Measurements from ENCODE around the gene UNC13A. TPM values are rescaled to one million over a fixed set of nuclear protein-coding genes. Genes with fewer than 3 reads are reported as not detected.

UNC13A gene
- total RNA-seq, 2 experiments from 2014 or later = 0.02 TPM

DNA sequence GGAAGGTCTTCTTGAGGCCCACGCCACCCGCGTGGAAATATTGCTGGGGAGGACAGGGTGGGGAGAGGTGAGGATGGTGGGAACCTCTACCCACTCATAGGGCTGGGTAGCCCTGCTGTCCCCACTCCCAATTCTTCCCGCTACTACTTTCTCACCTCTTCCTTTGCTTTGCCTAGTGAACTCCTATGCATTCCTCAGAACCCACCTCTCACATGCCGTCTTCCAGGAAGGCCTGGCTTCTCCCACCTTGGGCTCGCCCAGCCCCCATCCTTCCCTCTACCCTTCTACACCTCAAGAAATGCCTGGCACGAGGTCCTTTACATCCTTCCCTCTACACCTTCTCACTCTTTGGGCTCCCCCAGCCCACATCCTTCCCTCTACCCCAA is 70.4 kb downstream of the UNC13A start:
- CTCF ChIA-PET = no interaction called here
- Mint-ChIP-seq H3K4me1 (ENCODE audit: low read depth) (peaks cover 5% of the 10 kb centered on the region), H3K4me3 (no peak overlapping the region), H3K27ac (no peak overlapping the region), H3K36me3 (no peaks in the 10 kb centered on the region), H3K9me3 (peaks cover 5% of the 10 kb centered on the region), H3K27me3 (peaks cover 23% of the 10 kb centered on the region)
- intact Hi-C loops (cut with micrococcal nuclease) = no loop called here
- DNase-seq = no peak
- POLR2A ChIA-PET = interaction anchor here (0.6 kb wide), 1 partner anchor 309 kb away, joined by 3 read pairs; no protein-coding TSS in a partner anchor

DNA sequence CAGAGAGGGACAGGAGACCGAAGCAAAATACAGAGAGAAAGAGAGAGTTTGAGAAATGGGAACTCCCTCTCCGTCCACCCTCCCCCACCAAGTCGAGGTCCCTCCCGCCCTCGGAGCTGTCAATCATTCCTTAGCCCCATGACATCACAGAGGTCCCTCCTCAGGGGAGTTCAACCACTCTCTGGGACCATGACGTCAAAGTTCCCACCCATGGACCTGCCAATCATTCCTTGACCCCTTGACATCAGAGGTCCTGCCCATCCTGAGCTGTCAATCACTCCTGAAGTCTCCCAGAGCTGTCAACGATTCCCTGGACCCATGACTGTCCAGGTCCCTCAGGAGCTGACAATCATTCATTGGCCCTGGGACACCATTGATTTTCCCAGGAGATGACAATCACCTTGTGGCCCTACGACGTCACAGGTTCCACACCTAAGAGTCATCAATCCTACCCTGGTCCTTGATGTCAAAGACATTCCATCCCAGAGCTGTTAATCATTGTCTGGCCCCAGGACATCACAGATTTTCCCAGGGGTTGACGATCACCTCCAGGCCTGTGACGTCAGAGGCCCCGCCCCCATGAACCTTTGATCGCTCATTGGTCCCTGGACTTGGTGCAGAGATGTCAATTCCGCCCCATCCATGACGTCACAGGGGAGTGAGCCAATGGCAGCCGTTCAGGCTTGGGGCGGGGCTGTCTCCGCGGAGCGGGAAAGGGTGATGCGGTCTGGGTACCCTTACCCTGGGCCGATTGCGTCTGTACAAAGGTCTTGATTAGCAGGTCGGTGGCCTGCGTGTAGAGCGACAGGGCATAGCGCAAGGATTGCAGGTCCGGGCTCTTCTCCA is 71.0 kb downstream of the UNC13A start:
- Mint-ChIP-seq H3K4me1 (ENCODE audit: low read depth) (peaks cover 3% of the 10 kb centered on the region), H3K36me3 (no peaks in the 10 kb centered on the region), H3K27ac (no peak overlapping the region), H3K9me3 (peaks cover 5% of the 10 kb centered on the region), H3K27me3 (peaks cover 23% of the 10 kb centered on the region), H3K4me3 (no peak overlapping the region)
- intact Hi-C loops (cut with micrococcal nuclease) = no loop called here
- ChIA-PET POLR2A (interaction anchor here (0.6 kb wide), 1 partner anchor 266 kb away, joined by 3 read pairs; no protein-coding TSS in a partner anchor), CTCF (interaction anchor here (1.1 kb wide), 1 partner anchor 11 kb away, joined by 3 read pairs; no protein-coding TSS in a partner anchor)
- DNase-seq = peak; percentile 33

DNA sequence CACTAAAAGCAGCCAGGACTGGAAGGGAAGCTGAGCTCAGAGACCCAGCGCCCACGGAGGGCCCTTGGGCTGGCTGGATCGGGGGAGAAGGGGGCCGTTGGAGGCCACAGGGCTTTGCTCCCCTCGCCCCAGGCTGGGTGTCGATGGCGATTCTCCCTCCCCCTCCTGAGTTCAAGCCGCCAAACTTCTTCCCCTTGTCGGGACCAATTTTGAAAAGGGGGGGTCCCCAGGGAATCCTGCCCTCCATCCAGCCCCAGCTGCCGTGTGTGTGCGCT is 71.5 kb downstream of the UNC13A start:
- Mint-ChIP-seq H3K4me3 (no peak overlapping the region), H3K4me1 (ENCODE audit: low read depth) (peaks cover 3% of the 10 kb centered on the region), H3K27me3 (peaks cover 23% of the 10 kb centered on the region), H3K27ac (no peak overlapping the region), H3K9me3 (peaks cover 2% of the 10 kb centered on the region), H3K36me3 (no peaks in the 10 kb centered on the region)
- POLR2A ChIA-PET = interaction anchor here (0.6 kb wide), 1 partner anchor 266 kb away, joined by 3 read pairs; no protein-coding TSS in a partner anchor
- CTCF ChIA-PET = interaction anchor here (1.1 kb wide), 1 partner anchor 11 kb away, joined by 3 read pairs; no protein-coding TSS in a partner anchor
- intact Hi-C loops (cut with micrococcal nuclease) = no loop called here
- DNase-seq = no peak

GRCh38 chr19:17615889-17616685 is 72.1 kb downstream of the UNC13A start:
- Mint-ChIP-seq H3K9me3 (no peaks in the 10 kb centered on the region), H3K27me3 (peaks cover 23% of the 10 kb centered on the region), H3K4me3 (no peak overlapping the region), H3K4me1 (ENCODE audit: low read depth) (peaks cover 3% of the 10 kb centered on the region), H3K36me3 (no peaks in the 10 kb centered on the region), H3K27ac (no peak overlapping the region)
- CTCF ChIA-PET = no interaction called here
- POLR2A ChIA-PET = interaction anchor here (1.2 kb wide), 1 partner anchor 12 kb away, joined by 4 read pairs; no protein-coding TSS in a partner anchor
- intact Hi-C loops (cut with micrococcal nuclease) = no loop called here
- no peak for DNase-seq

DNA sequence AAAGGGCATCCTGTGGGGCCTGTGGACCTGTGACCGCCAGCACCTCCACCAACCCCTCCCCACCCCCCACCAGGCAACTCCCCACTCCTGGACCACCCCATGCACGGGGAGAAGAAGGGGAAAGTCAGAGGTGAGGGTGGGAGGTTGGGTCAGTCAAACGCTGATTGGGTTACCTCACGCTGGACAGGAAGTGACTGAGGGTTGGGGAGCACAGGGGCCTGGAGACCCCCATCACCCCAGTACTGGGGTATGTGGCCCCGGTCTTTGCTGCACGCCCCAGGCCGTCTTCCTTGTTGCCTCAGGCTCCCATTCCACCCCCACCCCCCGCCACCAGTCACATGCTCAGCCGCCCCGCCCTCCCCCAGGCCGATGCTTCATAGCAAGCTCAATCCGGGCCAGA is 73.7 kb downstream of the UNC13A start:
- CTCF ChIA-PET = no interaction called here
- intact Hi-C loops (cut with micrococcal nuclease) = no loop called here
- peaks cover 20% of the 10 kb centered on the region for H3K27me3 Mint-ChIP-seq
- POLR2A ChIA-PET = no interaction called here
- DNase-seq = no peak
- H3K27ac Mint-ChIP-seq = no peak overlapping the region
- no peak overlapping the region for H3K4me3 Mint-ChIP-seq
- H3K36me3 Mint-ChIP-seq = no peaks in the 10 kb centered on the region
- no peaks in the 10 kb centered on the region for H3K9me3 Mint-ChIP-seq
- H3K4me1 Mint-ChIP-seq (ENCODE audit: low read depth) = peaks cover 3% of the 10 kb centered on the region

- no peak overlapping the region for H3K4me3 Mint-ChIP-seq
- intact Hi-C loops (cut with micrococcal nuclease) = no loop called here
- CTCF ChIA-PET = interaction anchor here (1.4 to 2.5 kb wide), 2 partner anchors 10 to 38 kb away, joined by 5 to 12 read pairs; no protein-coding TSS in a partner anchor
- no peak for DNase-seq
- no peak overlapping the region for H3K27ac Mint-ChIP-seq
- H3K36me3 Mint-ChIP-seq = no peaks in the 10 kb centered on the region
- POLR2A ChIA-PET = no interaction called here
- H3K9me3 Mint-ChIP-seq = no peaks in the 10 kb centered on the region
- H3K27me3 Mint-ChIP-seq = peaks cover 3% of the 10 kb centered on the region
- peaks cover 5% of the 10 kb centered on the region for H3K4me1 Mint-ChIP-seq (ENCODE audit: low read depth)
Measured at GRCh38 chr19:17611462-17612244, 76.5 kb downstream of the UNC13A start.

DNA sequence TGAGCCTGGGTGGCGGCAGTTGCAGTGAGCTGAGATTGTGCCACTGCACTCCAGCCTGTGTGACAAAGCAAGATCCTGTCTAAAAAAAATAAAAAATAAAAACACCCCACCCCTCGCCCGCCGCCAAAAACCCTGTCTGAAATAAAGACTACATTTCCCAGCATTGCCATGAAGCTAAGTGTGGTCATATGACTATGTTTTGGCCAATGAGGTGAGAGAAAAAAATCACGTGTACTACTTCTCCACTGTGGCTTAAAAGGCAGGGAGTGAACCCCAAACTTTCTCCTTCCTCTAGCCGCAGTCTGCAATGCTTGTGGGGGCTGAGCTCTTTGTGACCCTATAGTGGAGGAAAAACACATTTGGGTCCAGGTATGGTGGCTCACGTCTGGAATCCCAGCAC is 77.8 kb downstream of the UNC13A start:
- no peak overlapping the region for H3K4me3 Mint-ChIP-seq
- peaks cover 7% of the 10 kb centered on the region for H3K4me1 Mint-ChIP-seq (ENCODE audit: low read depth)
- intact Hi-C loops (cut with micrococcal nuclease) = no loop called here
- no peak overlapping the region for H3K27ac Mint-ChIP-seq
- ChIA-PET CTCF (interaction anchor here (1.4 kb wide), 2 partner anchors 12 to 37 kb away, joined by 5 to 6 read pairs; no protein-coding TSS in a partner anchor), POLR2A (interaction anchor here (0.6 kb wide), 2 partner anchors 141 to 152 kb away, joined by 3 read pairs; partner anchors contain the start of gene FCHO1)
- no peaks in the 10 kb centered on the region for H3K9me3 Mint-ChIP-seq
- no peak for DNase-seq
- no peaks in the 10 kb centered on the region for H3K36me3 Mint-ChIP-seq
- no peaks in the 10 kb centered on the region for H3K27me3 Mint-ChIP-seq

GRCh38 chr19:17607936-17608335 is 80.2 kb downstream of the UNC13A start:
- no peaks in the 10 kb centered on the region for H3K36me3 Mint-ChIP-seq
- intact Hi-C loops (cut with micrococcal nuclease) = no loop called here
- peaks cover 14% of the 10 kb centered on the region for H3K27me3 Mint-ChIP-seq
- H3K9me3 Mint-ChIP-seq = no peaks in the 10 kb centered on the region
- no peak overlapping the region for H3K4me3 Mint-ChIP-seq
- no peak for DNase-seq
- POLR2A ChIA-PET = no interaction called here
- CTCF ChIA-PET = interaction anchor here (1.4 to 4.6 kb wide), 2 partner anchors 14 to 330 kb away, joined by 4 to 25 read pairs; no protein-coding TSS in a partner anchor
- no peak overlapping the region for H3K27ac Mint-ChIP-seq
- H3K4me1 Mint-ChIP-seq (ENCODE audit: low read depth) = peaks cover 7% of the 10 kb centered on the region

DNA sequence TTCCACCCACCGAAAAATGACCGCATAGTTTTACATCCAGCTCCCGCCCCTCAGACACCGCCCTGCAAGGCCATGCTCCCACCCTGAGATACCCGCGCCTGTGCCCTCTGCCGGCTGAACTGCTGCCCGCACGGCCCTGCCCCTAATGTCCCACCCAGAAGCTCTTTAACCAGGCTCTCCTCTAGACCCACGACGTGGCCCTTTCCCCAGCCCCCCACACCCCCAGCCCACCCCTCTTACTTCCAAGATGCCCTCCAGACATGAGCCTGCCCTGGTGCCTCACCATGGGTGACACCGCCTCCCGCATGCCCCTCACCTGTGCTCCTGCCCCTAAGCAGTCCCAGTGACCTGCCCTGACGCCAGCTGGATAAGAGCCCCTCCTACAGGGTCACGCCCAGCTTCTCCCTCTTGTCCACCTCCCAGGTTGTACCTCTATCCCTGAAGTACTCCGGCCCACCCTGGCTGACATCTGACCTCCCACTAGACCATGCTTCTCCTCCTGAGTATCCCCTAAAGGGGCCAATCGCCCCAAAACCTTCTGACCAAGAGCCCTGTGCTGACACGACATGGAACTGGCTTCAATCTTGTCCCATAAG is 81.5 kb downstream of the UNC13A start:
- Mint-ChIP-seq H3K4me3 (peak overlapping the region; percentile 68), H3K9me3 (no peaks in the 10 kb centered on the region), H3K36me3 (no peaks in the 10 kb centered on the region), H3K27me3 (peaks cover 24% of the 10 kb centered on the region), H3K4me1 (ENCODE audit: low read depth) (peaks cover 7% of the 10 kb centered on the region), H3K27ac (peak overlapping the region; percentile 63)
- intact Hi-C loops (cut with micrococcal nuclease) = loop anchor here (1.0 kb wide), 1 partner anchor 51 kb away; the partner anchor contains the start of gene COLGALT1
- ChIA-PET POLR2A (no interaction called here), CTCF (interaction anchor here (0.5 to 4.6 kb wide), 15 partner anchors 10 to 331 kb away, joined by 3 to 25 read pairs (median 3); partner anchors contain the start of gene RPL18A)
- DNase-seq = no peak

GRCh38 chr19:17605761-17606589 is 82.2 kb downstream of the UNC13A start:
- ChIA-PET POLR2A (no interaction called here), CTCF (interaction anchor here (0.7 to 4.6 kb wide), 13 partner anchors 11 to 332 kb away, joined by 3 to 25 read pairs (median 3); partner anchors contain the start of gene RPL18A)
- peaks cover 7% of the 10 kb centered on the region for H3K4me1 Mint-ChIP-seq (ENCODE audit: low read depth)
- peaks cover 29% of the 10 kb centered on the region for H3K27me3 Mint-ChIP-seq
- intact Hi-C loops (cut with micrococcal nuclease) = loop anchor here (1.0 kb wide), 1 partner anchor 51 kb away; the partner anchor contains the start of gene COLGALT1
- peak overlapping the region; percentile 68 for H3K4me3 Mint-ChIP-seq
- peak overlapping the region; percentile 63 for H3K27ac Mint-ChIP-seq
- DNase-seq = peak; percentile 85
- H3K36me3 Mint-ChIP-seq = no peaks in the 10 kb centered on the region
- H3K9me3 Mint-ChIP-seq = no peaks in the 10 kb centered on the region

Data from activated CD4-positive, alpha-beta memory T cell treated with anti-CD3 and anti-CD28 coated beads for 36 hours (primary cell).